ENCODE data around the gene SUFU.

SUFU gene

DNA sequence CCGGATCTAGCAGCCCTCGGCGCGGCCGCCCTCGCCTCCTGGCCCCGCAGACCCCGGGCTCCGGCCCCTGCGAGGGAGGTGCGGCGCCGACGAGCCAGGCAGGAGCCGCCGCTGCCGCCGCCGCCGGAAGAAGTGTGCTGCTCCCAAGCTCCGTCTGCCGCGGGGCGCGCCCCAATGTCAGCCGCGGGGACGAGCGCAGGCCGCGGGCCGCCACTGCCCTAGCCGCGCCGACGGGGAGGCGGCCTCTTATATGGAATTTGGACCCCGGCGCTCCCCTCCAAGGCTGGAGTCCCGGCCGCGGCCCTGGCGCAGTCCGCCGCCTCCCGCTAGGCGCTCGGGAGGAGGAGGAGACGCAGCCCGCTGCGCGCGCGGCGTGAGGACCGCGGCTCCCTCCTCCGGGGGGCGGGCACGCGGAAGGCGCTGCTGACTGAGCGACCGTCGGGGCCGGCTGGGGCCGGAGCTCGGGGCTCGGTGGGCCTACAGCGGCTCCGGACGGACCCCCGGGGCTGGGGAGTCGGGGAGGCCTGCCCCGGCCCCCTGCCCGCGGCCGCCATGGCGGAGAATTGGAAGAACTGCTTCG is 140.4 kb downstream of the SUFU start, which contains the start of gene TRIM8:
TRIM8 (plus strand) TSS at position 414 of the 580 bp plus-strand sequence; CDS start at position 553, 139 bp downstream.
- Histone ChIP-seq H3K79me2 (ENCODE audit: low read length) (peaks cover 59% of the 10 kb centered on the region), H3K9ac (ENCODE audit: low read length) (peak within 1 kb of the TSS; percentile 92), H3K4me1 (ENCODE audit: low read length) (peaks cover 28% of the 10 kb centered on the region), H3K27ac (ENCODE audit: low read length) (peak within 1 kb of the TSS; percentile 86), H4K20me1 (ENCODE audit: insufficient read depth, low read length) (peaks cover 31% of the 10 kb centered on the region), H3K4me3 (ENCODE audit: low read length) (peak within 1 kb of the TSS; percentile 99), H3K36me3 (replicated peaks; ENCODE audit: low read depth, low read length) (no peaks in the 10 kb centered on the region), H3K9me3 (ENCODE audit: insufficient read depth, low read length) (no peaks in the 10 kb centered on the region), H3K27me3 (ENCODE audit: low read depth, low read length) (no peaks in the 10 kb centered on the region), H3K4me2 (ENCODE audit: low read length) (peak within 1 kb of the TSS; percentile 100), H2AFZ (ENCODE audit: low read depth, low read length) (peak within 1 kb of the TSS; percentile 53)
- no peak for TF ChIP-seq EZH2phosphoT487 (IDR thresholded peaks at IDR 0.05; ENCODE audit: low read depth)
- TF ChIP-seq, protein P1, sequence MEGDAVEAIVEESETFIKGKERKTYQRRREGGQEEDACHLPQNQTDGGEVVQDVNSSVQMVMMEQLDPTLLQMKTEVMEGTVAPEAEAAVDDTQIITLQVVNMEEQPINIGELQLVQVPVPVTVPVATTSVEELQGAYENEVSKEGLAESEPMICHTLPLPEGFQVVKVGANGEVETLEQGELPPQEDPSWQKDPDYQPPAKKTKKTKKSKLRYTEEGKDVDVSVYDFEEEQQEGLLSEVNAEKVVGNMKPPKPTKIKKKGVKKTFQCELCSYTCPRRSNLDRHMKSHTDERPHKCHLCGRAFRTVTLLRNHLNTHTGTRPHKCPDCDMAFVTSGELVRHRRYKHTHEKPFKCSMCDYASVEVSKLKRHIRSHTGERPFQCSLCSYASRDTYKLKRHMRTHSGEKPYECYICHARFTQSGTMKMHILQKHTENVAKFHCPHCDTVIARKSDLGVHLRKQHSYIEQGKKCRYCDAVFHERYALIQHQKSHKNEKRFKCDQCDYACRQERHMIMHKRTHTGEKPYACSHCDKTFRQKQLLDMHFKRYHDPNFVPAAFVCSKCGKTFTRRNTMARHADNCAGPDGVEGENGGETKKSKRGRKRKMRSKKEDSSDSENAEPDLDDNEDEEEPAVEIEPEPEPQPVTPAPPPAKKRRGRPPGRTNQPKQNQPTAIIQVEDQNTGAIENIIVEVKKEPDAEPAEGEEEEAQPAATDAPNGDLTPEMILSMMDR (IDR thresholded peaks at IDR 0.05; ENCODE audit: low read depth, low read length) = no peak

DNA sequence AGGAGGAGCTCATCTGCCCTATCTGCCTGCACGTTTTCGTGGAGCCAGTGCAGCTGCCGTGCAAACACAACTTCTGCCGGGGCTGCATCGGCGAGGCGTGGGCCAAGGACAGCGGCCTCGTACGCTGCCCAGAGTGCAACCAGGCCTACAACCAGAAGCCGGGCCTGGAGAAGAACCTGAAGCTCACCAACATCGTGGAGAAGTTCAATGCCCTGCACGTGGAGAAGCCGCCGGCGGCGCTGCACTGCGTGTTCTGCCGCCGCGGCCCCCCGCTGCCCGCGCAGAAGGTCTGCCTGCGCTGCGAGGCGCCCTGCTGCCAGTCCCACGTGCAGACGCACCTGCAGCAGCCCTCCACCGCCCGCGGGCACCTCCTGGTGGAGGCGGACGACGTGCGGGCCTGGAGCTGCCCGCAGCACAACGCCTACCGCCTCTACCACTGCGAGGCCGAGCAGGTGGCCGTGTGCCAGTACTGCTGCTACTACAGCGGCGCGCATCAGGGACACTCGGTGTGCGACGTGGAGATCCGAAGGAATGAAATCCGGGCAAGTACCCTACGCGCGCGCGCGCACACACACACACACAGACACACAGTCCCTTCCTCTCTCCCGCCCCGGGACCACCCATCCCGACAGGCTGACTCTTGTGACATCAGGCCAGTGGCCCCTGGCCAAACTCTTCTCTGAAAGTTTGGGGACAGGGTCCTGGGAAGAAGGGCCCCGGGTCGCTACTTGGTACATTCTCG is 141.0 kb downstream of the SUFU start:
- Histone ChIP-seq H3K27ac (ENCODE audit: low read length) (peak overlapping the region; percentile 81), H3K9me3 (ENCODE audit: insufficient read depth, low read length) (no peaks in the 10 kb centered on the region), H3K4me3 (ENCODE audit: low read length) (peak overlapping the region; percentile 99), H3K4me1 (ENCODE audit: low read length) (peaks cover 35% of the 10 kb centered on the region), H3K36me3 (replicated peaks; ENCODE audit: low read depth, low read length) (no peaks in the 10 kb centered on the region), H3K79me2 (ENCODE audit: low read length) (peaks cover 65% of the 10 kb centered on the region), H3K4me2 (ENCODE audit: low read length) (peak overlapping the region; percentile 100), H3K27me3 (ENCODE audit: low read depth, low read length) (no peaks in the 10 kb centered on the region), H2AFZ (ENCODE audit: low read depth, low read length) (peak overlapping the region; percentile 53), H3K9ac (ENCODE audit: low read length) (peak overlapping the region; percentile 92), H4K20me1 (ENCODE audit: insufficient read depth, low read length) (peaks cover 37% of the 10 kb centered on the region)
- TF ChIP-seq, protein P1 (IDR thresholded peaks at IDR 0.05; ENCODE audit: low read depth, low read length) = peak; percentile 44
- no peak for TF ChIP-seq EZH2phosphoT487 (IDR thresholded peaks at IDR 0.05; ENCODE audit: low read depth)

DNA sequence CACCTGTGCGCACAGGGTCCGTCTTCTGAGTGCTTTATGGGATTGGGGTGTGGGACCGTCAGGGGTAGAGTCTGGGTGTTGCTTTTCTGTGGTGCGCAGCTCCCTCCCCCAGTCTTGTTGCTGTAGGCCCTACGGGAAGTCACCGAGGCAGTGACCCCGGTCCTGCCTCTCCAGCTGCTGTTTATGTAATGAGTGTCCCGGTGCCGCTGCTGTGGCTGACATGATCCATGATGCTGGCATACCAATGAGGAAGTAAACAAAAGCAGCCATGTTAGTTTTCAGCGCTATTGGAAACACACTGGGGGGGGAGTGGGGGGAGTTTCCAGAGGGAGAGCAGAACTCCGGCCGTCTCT is 141.6 kb downstream of the SUFU start:
- peak overlapping the region; percentile 99 for H3K4me3 ChIP-seq (ENCODE audit: low read length)
- H2AFZ ChIP-seq (ENCODE audit: low read depth, low read length) = peak overlapping the region; percentile 53; the same call in 1 of the 2 replicates
- peak overlapping the region; percentile 100 for H3K4me2 ChIP-seq (ENCODE audit: low read length)
- no peaks in the 10 kb centered on the region for H3K36me3 ChIP-seq (replicated peaks; ENCODE audit: low read depth, low read length)
- H3K27ac ChIP-seq (ENCODE audit: low read length) = peak overlapping the region; percentile 81
- no peak for TF ChIP-seq EZH2phosphoT487 (IDR thresholded peaks at IDR 0.05; ENCODE audit: low read depth)
- TF ChIP-seq, protein P1 (IDR thresholded peaks at IDR 0.05; ENCODE audit: low read depth, low read length) = no peak
- no peaks in the 10 kb centered on the region for H3K27me3 ChIP-seq (ENCODE audit: low read depth, low read length)
- H3K9me3 ChIP-seq (ENCODE audit: insufficient read depth, low read length) = no peaks in the 10 kb centered on the region
- peaks cover 37% of the 10 kb centered on the region for H4K20me1 ChIP-seq (ENCODE audit: insufficient read depth, low read length)
- peaks cover 71% of the 10 kb centered on the region for H3K79me2 ChIP-seq (ENCODE audit: low read length)
- peak overlapping the region; percentile 92 for H3K9ac ChIP-seq (ENCODE audit: low read length)
- peaks cover 40% of the 10 kb centered on the region for H3K4me1 ChIP-seq (ENCODE audit: low read length)
